DMS153 treated with DMSO at 0.1 percent for 48 hours (cell line): Measurements from ENCODE around the gene SLC37A2.

Experiments used
- DNase-seq: peaks from one replicate; lab custom pipeline; 2025; ENCODE audit not compliant: unreplicated experiment; lab: John Stamatoyannopoulos, UW

Gene SLC37A2

GRCh38 chr11:125070699-125071254, 7.7 kb downstream of the SLC37A2 start:
- no peak for DNase-seq

- DNase-seq = no peak
Measured at GRCh38 chr11:125071435-125071834, 8.3 kb downstream of the SLC37A2 start.

GRCh38 chr11:125071846-125072217, 8.7 kb downstream of the SLC37A2 start:
- DNase-seq = no peak

- DNase-seq = no peak
Measured at GRCh38 chr11:125072218-125072960, 9.3 kb downstream of the SLC37A2 start.

GRCh38 chr11:125072961-125073590, 10.0 kb downstream of the SLC37A2 start:
- no peak for DNase-seq

DNA sequence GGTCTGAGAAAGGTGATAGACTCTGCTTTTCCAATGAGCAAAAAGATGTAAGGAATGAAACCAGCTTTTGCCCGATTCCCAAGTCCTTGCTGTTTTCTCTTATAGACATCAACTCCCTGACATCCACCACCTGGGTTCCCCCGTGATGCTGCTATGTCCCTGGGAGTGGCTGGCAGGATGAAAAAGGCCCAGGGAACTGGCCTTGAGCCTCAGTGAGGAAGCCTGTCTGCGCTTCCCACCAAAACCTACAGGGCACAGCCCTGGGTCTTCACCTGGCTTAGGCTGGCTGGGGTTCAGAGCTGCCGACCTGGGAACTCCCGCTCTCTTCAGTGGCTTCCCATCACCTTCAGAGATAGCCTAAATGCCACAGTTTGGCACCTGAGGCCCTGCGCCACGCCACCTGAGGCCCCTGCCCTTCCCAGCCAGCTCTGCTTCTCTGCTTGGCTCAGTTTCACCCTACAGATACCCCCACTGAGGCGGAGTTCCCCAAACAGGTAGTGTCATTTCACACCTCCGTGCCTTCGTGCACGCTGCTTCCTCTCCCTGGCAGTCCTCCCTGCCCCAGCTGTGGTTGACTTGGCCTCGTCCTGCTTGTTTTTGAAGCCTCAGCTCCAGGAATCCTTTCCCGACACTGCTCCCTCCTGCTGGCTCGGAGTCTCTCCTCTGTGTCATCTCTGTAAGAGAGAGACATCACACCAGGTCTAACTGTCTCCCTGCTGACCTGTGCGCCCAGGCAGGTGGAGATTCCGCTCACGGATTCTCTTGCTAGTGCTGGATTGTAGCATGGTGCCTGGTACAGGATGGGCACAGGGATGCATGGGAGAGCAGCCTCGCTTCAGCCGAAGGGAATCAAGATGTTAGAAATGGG, 10.7 kb downstream of the SLC37A2 start:
- DNase-seq = no peak

DNA sequence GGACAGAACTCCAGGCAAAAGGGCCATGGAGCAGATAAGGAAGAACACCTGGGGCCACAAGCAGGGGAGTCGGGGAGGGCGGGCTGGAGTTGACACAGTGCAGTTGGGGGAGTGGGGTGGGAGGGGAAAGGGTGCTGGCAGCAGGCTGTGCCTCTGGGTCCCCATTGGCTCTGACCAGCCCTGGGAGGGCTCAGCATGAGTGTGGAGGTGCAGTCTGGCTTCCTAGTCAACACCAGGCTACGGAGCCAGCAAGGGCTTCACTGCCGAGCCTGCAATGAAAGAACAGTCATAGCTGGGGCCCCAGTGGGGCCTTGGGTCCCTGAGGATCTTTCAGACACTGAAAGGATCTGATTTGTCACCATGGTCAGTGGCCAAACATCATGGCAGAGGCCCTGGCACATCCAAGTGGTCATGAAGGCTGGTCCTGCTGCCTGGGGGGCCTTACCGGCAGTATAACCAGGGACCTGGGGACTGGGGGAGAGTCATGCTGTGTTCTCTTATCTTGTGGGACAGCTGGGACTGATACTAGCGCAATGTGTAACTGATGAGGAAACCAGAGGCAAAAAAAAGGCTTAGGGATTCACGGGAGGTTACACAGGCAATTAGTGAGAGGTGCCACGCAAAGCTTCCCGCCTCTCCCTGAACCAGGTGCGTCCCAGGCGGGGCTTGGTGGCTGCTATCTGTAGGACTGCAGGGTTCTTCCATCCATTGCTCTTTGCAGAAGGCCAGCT, 11.6 kb downstream of the SLC37A2 start:
- DNase-seq = no peak

GRCh38 chr11:125075242-125075625, 12.1 kb downstream of the SLC37A2 start:
- no peak for DNase-seq

DNA sequence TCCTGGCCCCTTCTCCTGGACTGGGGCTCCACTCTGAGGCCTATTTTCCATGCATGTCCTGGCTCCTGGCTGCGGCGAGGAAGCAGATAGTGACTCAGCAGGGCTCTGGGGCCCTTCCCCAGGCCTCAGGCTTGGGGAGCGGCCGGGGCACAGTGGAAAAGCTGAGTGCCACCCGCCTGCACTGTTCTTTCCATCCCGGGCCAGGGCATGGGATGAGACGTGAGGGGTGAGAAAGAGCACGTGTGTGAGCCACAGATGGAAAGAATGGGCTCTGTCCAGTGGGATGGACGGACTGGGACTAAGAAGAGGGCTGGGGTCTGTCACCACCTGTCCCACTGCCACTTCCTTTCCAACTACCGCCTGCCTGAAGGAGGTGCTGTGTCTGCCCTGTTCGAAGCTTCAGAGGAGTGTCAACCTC, 12.8 kb downstream of the SLC37A2 start:
- DNase-seq = no peak

DNA sequence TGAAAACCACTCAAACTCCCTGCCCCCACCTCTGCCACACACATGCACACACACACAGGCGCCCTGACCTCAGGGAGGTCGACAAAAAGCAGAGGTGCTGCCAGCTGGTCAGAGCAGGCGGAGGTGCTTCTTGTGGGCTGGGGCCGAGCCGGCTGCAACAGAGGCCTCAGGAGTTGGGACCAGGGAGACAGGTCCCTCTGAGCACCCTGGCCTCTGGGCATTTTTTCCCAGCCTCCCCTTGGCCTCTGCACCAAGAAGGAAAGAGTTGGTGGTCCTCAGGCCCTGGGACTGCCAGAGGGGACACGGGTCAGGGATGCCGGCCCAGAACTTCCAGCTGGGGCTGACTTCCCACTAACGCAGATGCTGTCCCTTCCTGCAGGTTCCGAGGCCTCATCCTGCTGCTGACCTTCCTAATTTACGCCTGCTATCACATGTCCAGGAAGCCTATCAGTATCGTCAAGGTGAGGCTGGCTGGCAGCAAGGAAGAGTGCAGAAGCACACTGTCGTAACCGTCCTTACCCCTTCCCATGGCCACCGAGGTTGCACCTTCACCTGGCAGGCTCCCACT, 13.4 kb downstream of the SLC37A2 start:
- DNase-seq = no peak

DNA sequence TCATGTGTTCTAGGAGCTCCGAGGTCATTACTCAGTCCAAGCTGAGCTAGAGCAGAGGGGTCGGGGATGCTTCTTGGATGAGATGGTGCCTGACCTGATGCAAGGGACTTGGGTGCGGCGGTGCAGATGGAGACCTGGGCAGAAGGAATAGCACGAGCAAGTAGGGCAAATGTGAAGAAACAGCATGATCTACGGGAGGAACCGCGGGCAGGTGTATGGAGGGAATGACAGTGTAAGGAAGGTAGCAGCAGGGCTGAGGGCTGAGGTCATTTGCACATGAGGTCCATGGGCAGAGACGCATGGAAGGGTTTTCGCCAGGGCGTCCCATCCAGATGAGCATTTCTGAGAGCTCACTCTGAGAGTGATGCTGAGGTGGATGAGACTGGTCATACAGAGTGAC, 14.9 kb downstream of the SLC37A2 start:
- DNase-seq = no peak

GRCh38 chr11:125078516-125079140, 15.5 kb downstream of the SLC37A2 start:
- DNase-seq = no peak

GRCh38 chr11:125079151-125079877, 16.2 kb downstream of the SLC37A2 start:
- no peak for DNase-seq

DNA sequence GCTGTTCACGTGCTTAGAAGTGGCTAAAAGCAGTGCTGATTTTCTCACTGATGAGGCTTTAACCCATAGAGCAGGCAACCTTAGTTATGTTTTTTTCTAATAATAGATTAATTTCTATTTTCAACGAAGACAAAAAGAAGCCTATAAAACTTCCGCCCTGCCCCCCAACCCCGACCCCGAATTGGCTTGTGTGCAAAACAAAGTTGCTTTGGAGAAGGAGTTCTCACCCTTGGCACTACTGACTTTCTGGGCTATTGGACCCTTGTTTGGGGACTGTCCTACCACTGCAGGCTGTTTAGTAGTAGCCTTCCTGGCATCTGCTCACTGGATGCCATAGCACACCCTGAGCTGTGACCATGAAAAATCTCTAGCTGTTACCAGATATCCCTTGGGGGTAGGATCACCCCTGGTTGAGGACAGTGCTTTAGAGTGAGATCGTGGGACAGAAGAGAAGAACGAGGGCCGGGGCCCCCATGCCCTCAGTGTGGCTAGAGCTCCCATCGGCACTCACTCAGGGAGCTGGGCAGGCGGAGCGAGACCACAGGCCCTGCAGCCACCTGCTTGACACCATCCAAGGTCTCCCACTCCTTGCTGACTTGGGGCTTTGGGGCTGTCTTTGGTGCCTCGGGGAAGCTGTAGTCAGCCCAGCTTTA, 16.9 kb downstream of the SLC37A2 start:
- DNase-seq = no peak

- no peak for DNase-seq
Measured at GRCh38 chr11:125080531-125080911, 17.4 kb downstream of the SLC37A2 start.

- no peak for DNase-seq
Measured at GRCh38 chr11:125081098-125081798, 18.1 kb downstream of the SLC37A2 start.

GRCh38 chr11:125082040-125082439, 18.9 kb downstream of the SLC37A2 start:
- DNase-seq = no peak

DNA sequence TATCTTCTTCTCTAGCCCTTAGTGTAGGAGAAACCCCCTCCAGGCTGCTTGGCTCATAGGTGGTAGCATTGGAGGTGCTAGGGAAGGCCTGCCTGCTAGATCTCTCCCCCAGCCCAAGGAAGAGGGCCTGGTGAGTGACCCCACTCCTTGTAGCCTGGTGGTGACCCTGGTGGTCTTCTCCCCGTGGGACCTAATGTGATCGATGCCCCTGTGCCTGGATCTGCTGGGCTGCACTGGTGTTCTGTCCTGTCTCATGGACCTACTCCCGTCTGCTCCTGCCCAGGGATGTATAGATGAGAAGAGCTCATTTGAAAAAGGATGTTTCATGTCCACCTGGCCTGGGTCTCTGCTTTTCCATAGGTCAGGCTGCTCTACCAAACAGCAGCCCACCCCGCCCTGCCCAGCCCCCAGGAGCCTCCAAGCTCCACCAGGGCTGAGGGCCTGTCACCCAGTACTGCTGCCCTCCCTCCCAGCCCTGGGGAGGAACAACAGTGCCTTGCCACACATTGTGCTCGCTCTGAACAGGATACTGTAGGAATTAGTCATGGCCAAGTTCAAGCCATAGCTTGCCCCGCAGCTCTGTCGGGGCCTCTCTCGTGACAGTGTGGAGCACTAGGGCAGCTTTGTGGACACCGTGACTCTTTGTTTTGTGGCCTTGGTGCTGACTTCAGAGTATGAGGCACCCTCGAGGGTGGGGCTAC, 19.7 kb downstream of the SLC37A2 start:
- no peak for DNase-seq
